CD4-positive, alpha-beta T cell treated with Interleukin-10 for 1 hour (primary cell): ENCODE data around the gene VRTN.

ENCODE experiments used
- DNase-seq: peaks from one replicate; pipeline ENCODE4 v3.0.0-alpha.2; 2020

The VRTN gene

DNA sequence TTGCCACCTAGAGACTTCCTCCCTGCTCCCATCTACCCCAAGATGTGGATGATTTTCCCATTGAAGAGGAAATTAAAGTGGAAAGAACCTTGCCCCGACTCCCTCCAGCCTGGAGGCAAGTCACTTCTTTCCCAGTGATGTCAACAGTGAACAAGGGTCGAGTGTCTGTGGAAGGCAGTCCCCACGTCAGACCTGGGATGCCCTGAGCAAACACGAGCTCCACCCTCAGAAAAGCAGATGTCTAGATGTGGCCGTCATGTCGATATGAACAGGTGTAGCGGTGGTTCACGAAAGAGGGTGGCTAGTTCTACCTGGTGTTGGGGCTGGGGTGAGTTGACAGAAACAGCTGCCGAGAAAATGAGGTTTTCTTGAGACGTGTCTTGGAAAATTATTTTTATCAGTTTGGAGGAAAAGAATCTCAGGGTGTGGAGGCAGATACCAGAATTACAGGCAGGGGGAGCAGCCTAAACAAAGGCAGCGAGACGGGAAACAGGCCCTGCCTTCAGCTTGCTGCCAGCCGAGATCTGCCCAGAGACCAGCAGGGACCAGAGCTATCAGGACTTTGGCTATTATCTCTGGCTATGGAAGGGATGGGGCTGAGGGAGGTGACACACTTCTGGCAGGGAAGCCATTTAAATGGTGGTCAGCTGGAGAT, 51.9 kb downstream of the VRTN start:
- DNase-seq = no peak

DNA sequence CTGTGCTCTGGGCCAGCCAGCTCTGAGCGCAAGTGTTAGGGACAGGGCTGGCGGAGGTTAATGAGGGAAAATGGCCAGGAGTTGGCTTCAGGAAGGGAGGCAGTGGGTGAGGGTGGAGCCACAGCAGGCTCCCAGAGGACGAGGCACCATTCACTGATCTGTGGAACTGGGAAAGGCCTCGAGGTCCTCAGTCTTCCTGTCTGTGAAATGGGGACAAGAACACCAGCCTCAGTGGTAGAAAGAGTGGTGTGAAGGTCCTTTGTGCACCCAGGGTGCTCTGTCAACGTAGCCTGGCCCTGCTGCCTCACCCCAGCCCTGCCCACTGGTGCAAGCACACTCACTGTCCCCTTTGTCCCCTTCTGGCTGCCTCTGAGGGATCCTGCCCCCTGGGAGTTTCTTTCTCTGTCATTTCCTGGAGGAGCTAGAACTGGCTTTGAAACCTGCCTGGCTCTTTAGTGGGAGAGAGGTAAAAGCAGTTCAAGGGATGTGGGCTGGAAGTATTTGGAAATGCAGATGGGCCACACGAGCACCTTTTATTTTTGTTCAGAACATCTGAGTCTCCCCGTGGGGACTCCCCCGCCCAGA, 52.7 kb downstream of the VRTN start:
- DNase-seq = no peak

DNA sequence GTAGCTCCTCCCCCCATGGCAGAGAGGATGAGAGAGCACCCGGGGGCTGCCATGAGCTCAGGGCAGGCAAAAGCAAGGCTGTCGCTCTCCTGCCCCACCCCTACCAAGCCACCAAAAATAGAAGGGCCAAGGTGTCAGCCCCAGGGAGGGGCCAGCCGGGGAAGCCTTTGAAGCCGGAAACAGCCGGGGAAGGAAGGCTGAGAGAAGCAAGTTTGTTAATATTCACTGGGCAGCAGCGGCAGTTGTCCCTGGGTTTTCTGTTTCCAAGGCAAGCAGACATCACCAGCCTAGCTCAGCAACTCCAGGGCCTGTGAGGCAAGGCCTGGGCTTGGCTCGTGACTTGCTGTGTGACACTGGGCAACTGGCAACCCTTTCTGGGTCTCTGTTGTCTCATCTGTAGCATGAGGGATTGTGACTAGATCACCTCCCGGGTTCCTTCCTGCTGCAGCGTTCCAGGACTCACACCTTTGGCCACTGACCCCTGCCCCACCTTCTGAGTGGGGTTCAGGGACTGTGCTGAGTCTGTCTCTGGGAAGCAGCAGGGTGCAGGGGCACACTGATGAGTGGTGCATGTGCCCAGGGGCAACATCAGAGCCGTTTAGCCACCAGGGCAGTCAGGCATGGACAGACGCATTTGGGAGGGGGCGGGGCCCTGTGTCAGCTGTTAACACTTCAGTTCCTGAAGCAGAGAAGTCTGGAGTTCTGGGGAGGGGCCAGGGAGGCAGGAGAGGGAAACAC, 53.4 kb downstream of the VRTN start:
- peak; percentile 81 for DNase-seq

DNA sequence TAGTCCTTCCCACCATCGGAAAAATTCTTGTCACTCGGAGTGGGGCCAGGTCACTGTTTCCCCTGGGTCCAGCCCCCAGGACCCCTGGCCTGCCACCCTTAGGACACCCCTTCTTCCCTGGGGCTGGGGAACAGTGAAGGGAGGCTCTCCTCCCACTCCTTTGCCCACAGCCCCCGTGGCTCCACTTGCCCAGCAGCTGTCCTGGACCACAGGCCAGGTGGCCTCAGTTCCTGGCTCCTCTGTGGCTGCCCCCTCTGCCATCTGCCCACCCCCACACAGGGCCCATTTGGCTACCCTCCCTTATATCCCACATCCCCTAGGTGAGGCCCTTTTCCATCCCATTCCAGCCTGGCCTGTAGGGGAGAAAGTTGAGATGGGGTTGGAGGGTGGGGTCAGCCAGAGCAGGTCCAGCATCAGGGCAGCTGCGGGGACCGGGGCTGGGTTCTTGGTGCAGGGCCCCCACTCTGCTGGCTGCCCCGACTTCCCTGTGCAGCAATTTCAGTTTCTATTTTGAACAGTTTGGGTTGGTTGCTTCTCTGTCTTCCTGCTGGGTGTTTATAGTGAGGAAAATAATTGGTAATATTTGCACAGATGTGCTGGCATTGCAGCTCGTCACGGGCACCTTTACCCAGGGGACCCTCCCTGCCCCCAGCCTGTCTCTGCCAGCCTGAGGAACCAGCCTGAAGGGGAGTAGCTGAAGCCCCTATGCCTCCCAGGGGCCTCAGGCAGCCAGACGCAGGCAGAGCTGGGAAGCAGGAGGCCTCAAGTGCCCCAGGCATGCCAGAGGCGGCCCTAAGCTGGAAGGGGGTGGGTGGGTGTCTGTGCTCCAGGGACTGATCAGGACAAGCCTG, 54.4 kb downstream of the VRTN start:
- no peak for DNase-seq

DNA sequence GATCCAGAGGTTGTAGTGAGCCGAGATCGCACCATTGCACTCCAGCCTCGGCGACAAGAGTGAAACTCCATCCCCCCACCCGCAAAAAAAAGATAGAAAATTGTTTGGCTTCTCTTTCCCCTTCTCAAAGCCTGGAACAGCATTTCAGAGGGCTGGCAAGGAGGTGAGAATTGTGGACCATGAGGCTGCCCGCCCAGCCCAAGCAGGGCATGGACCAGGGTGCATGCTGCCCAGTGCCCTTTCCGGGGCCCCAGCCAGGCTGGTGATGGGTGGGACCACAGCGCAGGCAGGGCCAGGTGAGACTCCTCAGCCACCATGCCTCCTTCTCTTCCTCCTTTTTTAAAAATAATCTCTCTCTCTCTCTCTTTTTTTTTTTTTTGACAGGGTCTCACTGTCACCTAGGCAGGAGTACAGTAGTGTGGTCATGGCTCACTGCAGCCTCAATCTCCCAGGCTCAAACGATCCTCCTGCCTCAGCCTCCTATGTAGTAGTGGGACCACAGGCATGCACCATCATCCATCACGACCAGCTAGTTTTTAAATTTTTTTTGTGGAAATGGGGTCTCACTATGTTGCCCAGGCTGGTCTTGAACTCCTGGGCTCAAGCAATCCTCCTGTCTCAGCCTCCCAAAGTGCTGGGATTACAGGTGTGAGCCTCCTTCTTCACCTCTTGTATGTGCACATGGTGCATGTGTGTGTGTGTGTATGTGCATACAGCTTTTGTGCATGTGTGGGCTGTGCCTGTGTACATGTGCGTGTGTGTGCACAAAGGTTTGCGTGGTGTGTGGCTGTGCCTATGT, 55.5 kb downstream of the VRTN start:
- no peak for DNase-seq

DNA sequence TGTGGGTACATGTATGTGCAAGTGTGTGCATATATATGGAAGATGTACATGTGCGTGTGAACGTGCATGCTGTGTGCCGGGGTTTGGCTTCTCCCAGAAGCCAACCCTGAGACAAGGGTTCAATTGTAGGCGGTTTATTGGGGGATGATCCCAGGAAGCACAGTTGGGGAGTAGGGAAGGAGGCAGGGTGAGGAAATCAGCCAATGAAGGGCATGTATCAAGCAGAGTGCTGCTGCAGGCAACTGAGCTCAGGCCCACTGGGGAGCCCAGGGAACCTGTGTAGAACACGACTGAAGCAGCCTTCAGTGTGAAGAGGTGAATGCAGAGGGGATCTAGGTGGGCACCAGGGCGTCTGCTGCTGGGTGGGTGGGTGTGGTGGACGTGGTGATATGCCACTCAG, 56.2 kb downstream of the VRTN start:
- DNase-seq = no peak

DNA sequence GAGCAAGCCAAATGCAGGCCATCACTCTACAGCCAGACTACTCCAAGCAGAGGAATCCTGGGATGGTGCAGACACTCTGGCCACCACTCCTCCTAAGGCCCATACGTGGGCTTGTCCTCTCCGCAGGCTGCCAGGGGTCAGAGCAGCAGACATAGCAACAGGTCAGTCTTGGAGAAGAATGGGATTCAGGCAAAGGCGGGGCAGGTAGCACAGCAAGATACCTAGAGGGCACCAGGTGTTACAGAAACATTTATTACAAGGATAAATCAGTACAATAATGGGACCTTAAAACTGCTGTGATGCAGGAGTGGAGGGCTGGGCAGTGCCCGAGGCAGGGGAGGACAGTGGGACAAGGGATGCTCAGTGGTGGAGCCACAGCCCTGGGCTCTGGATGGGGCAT, 57.4 kb downstream of the VRTN start:
- DNase-seq = no peak

DNA sequence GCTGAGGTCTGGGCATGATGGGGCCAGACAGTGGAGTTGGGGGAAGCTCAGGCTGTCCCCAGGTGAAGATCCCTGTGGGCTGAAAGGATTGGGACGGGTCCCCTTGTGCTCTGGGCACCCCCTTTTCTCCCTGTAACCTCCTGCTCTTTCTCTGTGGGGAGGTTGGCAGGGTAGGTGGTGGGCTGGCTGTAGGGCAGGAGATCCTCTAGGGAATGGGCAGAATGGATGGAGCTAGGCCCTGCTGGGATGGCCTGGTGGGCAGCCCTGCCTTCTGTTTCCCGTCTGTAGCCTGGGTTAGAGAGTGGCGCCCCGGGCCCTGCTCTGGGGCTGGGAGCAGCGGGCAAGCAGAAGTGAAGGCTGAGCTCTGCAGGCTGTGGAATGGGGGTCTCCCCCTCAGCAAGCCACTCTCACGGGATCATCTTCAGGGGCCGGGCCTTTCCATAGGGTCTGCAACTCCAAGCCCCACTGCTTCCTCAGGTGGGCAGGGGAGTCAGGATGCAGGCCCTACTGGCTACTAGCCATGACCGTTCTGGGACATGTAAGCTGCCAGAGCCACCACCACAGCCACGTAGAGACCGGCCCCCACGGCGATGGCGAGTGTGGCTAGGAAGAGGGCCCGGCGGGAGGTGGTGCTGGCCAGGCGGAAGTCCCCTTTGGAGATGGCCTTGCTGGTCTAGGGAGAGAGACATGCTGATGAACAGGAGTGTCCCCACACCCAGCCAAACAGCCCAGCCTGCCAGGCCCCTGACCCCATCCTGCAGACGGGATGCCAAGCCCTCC, 58.9 kb downstream of the VRTN start:
- no peak for DNase-seq

DNA sequence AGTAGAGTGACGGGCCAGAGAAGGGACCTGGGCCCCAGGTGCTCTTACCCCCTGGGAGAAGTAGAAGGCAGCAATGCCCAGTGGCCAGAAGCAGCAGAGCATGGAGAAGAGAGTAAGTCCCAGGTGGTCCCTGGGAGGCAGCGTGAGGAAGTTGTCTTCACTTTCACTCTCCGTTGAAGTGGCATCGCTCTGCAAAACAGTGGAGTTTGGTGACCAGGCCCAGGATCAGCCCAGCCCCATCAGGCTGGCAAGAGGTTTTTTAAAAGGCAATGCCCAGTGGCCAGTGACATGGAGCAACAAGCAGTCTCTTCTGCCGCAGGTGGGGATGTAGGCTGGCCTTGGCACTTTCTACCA, 59.5 kb downstream of the VRTN start:
- DNase-seq = no peak

DNA sequence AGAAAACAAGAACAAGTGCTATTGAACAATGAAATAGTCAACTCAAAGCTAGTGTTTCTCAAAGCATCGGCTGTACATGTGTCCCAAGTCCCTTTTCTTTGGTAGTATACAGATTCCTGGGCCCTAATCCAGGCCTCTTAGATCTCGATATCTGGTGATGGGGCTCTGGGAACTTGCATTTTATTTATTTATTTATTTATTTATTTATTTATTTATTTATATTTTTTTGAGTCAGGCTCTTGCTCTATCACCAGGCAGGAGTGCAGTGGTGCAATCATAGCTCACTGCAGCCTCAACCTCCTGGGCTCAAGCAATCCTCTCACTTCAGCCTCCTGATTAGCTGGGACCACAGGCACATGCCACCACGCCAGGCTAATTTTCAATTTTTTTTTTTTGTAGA, 60.6 kb downstream of the VRTN start:
- DNase-seq = no peak

DNA sequence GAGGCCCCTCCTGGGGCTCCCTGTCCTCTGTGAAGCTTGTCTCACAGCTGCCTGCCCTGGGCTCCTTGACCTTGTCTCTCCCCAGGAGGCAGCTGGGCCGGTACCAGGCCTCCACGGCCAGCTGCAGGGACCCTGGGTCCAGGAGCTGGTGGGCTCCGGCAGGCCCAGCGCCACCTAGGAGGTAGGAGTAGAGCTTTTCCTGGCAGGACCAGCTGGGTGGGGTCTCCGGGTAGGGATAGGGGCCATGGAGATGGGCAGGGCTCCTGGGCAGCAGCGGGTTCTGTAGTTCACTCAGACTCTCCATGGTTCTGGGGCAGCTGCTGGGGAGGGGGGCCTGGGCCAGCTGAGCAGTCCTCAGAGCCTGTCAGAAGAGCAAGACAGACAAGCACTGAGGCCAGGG, 61.2 kb downstream of the VRTN start:
- DNase-seq = no peak
